Measurements from ENCODE around the gene ADAMTS2.

ADAMTS2 gene

GRCh38 chr5:179379321-179379890 is 34.1 kb upstream of the ADAMTS2 start:
- TF ChIP-seq POLR2AphosphoS5 (IDR thresholded peaks at IDR 0.05; ENCODE audit: borderline replicate concordance, low read depth, low read length) (no peak), EZH2 (IDR thresholded peaks at IDR 0.05) (no peak), FOXP2 (optimal IDR thresholded peaks at IDR 0.05; ENCODE audit: control extremely low read depth, extremely low read length, insufficient read depth) (no peak)
- Histone ChIP-seq H3K36me3 (ENCODE audit: insufficient read depth, low read length) (no peaks in the 10 kb centered on the region), H3K9me3 (ENCODE audit: low read depth, low read length) (no peaks in the 10 kb centered on the region), H3K27ac (no peak overlapping the region), H3K9ac (ENCODE audit: insufficient read length) (no peak overlapping the region), H3K4me3 (no peak overlapping the region)
- DNase-seq (ENCODE audit: low read depth, low spot score): no peak

GRCh38 chr5:179378441-179379271 is 33.4 kb upstream of the ADAMTS2 start:
- Histone ChIP-seq H3K27ac (no peak overlapping the region), H3K9ac (ENCODE audit: insufficient read length) (no peak overlapping the region), H3K4me3 (no peak overlapping the region), H3K36me3 (ENCODE audit: insufficient read depth, low read length) (no peaks in the 10 kb centered on the region), H3K9me3 (ENCODE audit: low read depth, low read length) (no peaks in the 10 kb centered on the region)
- TF ChIP-seq POLR2AphosphoS5 (IDR thresholded peaks at IDR 0.05; ENCODE audit: borderline replicate concordance, low read depth, low read length): no peak
- TF ChIP-seq FOXP2 (optimal IDR thresholded peaks at IDR 0.05; ENCODE audit: control extremely low read depth, extremely low read length, insufficient read depth): no peak
- no peak for TF ChIP-seq EZH2 (IDR thresholded peaks at IDR 0.05)
- DNase-seq (ENCODE audit: low read depth, low spot score): no peak

GRCh38 chr5:179378116-179378440 is 32.8 kb upstream of the ADAMTS2 start:
- no peaks in the 10 kb centered on the region for H3K36me3 ChIP-seq (ENCODE audit: insufficient read depth, low read length)
- no peaks in the 10 kb centered on the region for H3K9me3 ChIP-seq (ENCODE audit: low read depth, low read length)
- DNase-seq (ENCODE audit: low read depth, low spot score): no peak
- no peak overlapping the region for H3K4me3 ChIP-seq
- TF ChIP-seq POLR2AphosphoS5 (IDR thresholded peaks at IDR 0.05; ENCODE audit: borderline replicate concordance, low read depth, low read length): no peak
- TF ChIP-seq EZH2 (IDR thresholded peaks at IDR 0.05): no peak
- no peak for TF ChIP-seq FOXP2 (optimal IDR thresholded peaks at IDR 0.05; ENCODE audit: control extremely low read depth, extremely low read length, insufficient read depth)
- no peak overlapping the region for H3K27ac ChIP-seq
- no peak overlapping the region for H3K9ac ChIP-seq (ENCODE audit: insufficient read length)

DNA sequence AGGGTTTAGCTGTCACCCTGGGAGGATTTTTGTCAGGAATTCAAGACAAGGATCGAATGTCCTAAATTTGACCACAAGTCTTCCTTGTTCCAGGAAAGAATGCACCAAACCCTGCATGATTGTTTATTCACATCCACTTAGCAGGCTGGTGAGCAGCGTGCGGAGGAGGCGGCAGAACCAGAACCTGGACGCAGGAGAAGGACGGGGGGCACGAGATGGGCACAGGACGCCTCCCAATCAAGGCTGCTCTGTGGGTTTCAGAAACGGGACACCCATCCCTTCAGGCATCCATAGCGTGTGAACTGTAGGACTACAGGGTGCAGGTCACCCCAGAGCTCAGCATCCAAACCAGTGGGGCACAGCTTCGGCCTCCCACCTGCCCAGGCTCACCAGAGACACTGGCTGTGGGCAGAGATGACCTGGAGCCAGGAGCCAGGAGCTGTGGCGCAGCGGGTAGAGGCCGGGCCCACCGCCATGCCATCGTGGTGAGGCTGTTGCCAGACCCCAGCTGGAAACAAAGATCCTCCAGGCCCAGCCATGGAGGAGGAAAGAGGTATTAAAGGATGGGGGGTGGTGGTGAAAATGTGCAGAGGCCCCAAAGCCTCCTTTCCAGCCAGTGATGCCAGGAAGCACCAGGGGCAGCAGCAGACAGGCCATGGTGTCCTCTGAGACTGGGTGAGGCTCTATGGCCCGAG is 32.3 kb upstream of the ADAMTS2 start:
- no peak overlapping the region for H3K27ac ChIP-seq
- TF ChIP-seq EZH2 (IDR thresholded peaks at IDR 0.05): no peak
- TF ChIP-seq FOXP2 (optimal IDR thresholded peaks at IDR 0.05; ENCODE audit: control extremely low read depth, extremely low read length, insufficient read depth): no peak
- no peak for TF ChIP-seq POLR2AphosphoS5 (IDR thresholded peaks at IDR 0.05; ENCODE audit: borderline replicate concordance, low read depth, low read length)
- no peaks in the 10 kb centered on the region for H3K9me3 ChIP-seq (ENCODE audit: low read depth, low read length)
- H3K36me3 ChIP-seq (ENCODE audit: insufficient read depth, low read length): no peaks in the 10 kb centered on the region
- no peak overlapping the region for H3K9ac ChIP-seq (ENCODE audit: insufficient read length)
- H3K4me3 ChIP-seq: no peak overlapping the region
- no peak for DNase-seq (ENCODE audit: low read depth, low spot score)

DNA sequence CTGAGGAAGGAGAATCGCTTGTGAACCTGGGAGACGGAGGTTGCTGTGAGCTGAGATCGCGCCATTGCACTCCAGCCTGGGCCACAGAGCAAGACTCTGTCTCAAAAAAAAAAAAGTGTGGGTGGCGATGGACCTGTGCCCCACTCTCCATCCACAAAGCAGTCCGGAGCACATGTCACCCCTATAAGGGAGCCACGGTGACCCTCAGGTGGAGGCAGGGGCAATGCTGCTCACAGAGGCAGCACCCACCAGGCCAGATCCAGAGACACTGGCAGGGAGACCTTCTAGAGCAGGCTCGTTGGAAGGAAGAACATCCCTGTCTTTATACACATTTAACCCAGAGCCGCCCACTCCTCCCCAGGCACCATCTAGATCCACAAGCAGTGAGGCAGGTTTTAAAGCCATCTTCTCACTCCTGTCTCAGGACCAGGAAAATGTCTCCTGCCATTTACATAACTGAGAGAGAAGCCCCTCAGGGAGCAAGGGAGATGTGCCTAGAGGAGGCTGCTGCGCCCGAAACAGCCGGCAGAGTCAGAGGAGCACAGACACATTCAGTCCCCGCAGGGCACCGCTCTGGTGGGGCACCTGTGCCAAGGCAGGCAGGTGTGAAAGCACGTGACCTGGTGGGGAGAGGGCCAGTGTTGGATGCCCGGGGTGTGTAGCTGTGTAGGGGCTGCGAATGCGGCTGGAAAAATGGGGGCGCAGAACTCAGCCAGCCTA is 31.6 kb upstream of the ADAMTS2 start:
- no peak for TF ChIP-seq POLR2AphosphoS5 (IDR thresholded peaks at IDR 0.05; ENCODE audit: borderline replicate concordance, low read depth, low read length)
- no peak for TF ChIP-seq EZH2 (IDR thresholded peaks at IDR 0.05)
- no peak for TF ChIP-seq FOXP2 (optimal IDR thresholded peaks at IDR 0.05; ENCODE audit: control extremely low read depth, extremely low read length, insufficient read depth)
- Histone ChIP-seq H3K9ac (ENCODE audit: insufficient read length) (no peak overlapping the region), H3K4me3 (no peak overlapping the region), H3K36me3 (ENCODE audit: insufficient read depth, low read length) (no peaks in the 10 kb centered on the region), H3K9me3 (ENCODE audit: low read depth, low read length) (no peaks in the 10 kb centered on the region), H3K27ac (no peak overlapping the region)
- no peak for DNase-seq (ENCODE audit: low read depth, low spot score)

GRCh38 chr5:179375831-179376365 is 30.6 kb upstream of the ADAMTS2 start:
- Histone ChIP-seq H3K27ac (no peak overlapping the region), H3K36me3 (ENCODE audit: insufficient read depth, low read length) (no peaks in the 10 kb centered on the region), H3K4me3 (no peak overlapping the region), H3K9ac (ENCODE audit: insufficient read length) (no peak overlapping the region), H3K9me3 (ENCODE audit: low read depth, low read length) (no peaks in the 10 kb centered on the region)
- TF ChIP-seq POLR2AphosphoS5 (IDR thresholded peaks at IDR 0.05; ENCODE audit: borderline replicate concordance, low read depth, low read length) (no peak), FOXP2 (optimal IDR thresholded peaks at IDR 0.05; ENCODE audit: control extremely low read depth, extremely low read length, insufficient read depth) (no peak)
- DNase-seq (ENCODE audit: low read depth, low spot score): no peak

DNA sequence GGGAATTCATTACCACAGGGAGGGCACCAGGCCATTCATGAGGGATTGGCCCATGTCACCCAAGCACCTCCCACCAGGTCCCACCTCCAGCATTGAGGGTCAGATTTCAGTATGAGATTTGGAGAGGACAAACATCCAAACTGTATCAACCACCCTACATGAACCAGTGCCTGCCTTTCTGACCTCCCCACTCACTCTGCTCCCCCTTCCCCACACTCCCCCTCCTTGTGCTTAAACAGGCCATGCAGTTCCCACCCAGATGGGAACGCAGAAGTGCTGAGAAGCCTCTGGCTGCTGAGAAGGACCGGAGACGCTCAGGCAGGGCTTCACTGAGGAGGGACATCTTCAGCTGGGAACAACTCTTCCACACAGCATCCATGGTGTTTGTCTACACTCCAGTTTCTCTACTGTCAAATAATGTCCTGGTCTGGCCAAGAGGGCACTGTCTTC is 30.0 kb upstream of the ADAMTS2 start:
- no peak for DNase-seq (ENCODE audit: low read depth, low spot score)
- no peak overlapping the region for H3K27ac ChIP-seq
- TF ChIP-seq FOXP2 (optimal IDR thresholded peaks at IDR 0.05; ENCODE audit: control extremely low read depth, extremely low read length, insufficient read depth) (no peak), EZH2 (IDR thresholded peaks at IDR 0.05) (no peak), POLR2AphosphoS5 (IDR thresholded peaks at IDR 0.05; ENCODE audit: borderline replicate concordance, low read depth, low read length) (no peak)
- no peak overlapping the region for H3K9ac ChIP-seq (ENCODE audit: insufficient read length)
- no peaks in the 10 kb centered on the region for H3K36me3 ChIP-seq (ENCODE audit: insufficient read depth, low read length)
- H3K9me3 ChIP-seq (ENCODE audit: low read depth, low read length): no peaks in the 10 kb centered on the region
- no peak overlapping the region for H3K4me3 ChIP-seq
